HuH-7.5 (cell line): Measurements from ENCODE around the gene ROBO1.
"Not testable (repeated sequence)": the region's sequence is repeated elsewhere in the genome, so short reads cannot be mapped to it uniquely, and the experiment has no call there.

Experiments used
- DNase-seq: peaks from one replicate; pipeline ENCODE4 v3.0.0; 2011; ENCODE audit warnings: low spot score

ROBO1 gene

DNA sequence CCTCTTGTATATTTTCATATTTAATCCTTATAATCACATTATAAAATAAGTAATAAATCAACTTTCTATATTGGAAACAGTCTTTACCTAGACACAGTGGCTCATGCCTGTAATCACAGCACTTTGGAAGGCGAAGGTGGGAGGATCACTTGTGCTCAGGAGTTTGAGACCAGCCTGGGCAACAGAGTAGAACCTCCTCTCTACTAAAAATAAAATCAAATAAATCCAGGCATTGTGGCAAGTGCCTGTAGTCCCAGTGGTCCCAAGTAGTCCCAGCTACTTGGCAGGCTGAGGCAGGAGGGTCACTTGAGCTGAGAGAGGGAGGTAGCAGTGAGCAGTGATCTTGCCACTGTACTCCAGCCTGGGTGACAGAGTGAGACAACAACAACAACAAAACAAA, 975.1 kb downstream of the ROBO1 start:
- no peak for DNase-seq

- DNase-seq: no peak
These were observed 975.6 kb downstream of the ROBO1 start for GRCh38 chr3:78792212-78792611.

DNA sequence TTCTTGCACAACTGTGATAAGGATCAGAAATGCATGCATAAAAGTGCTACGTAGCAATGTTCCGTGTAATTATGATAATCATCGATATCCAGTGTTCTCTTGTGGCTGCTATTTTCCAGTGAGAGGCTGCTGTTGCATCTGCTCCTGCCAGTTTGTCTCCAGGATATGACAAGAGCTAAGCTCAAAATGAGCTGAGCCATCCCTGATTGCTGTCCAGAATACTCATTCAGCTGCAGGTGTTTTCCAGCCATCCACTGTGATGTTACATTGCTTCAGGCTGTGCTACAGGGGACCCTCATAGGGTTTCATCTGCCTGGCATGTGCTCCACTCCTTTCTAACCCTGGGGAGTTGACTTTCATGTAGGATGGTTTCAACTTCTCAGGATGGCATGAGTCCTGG, 976.0 kb downstream of the ROBO1 start:
- no peak for DNase-seq

DNA sequence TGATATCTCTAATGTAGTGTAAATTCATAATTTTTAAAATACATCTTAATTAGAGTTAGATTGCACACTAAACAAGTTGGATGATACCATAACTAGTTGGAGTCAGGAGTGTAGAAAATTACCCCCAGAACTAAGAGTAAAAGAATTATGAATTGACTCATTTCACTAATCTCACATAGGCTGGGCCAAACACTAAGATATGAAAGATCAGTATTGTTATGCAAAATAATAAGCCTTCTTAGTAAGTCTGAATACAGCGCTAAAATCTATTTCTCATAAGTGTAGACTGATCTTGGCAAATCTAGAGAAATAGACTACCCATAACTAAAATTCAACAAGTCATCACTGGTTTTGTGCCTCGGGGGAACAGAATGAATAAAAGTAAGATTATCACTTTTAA, 979.0 kb downstream of the ROBO1 start:
- no peak for DNase-seq

DNA sequence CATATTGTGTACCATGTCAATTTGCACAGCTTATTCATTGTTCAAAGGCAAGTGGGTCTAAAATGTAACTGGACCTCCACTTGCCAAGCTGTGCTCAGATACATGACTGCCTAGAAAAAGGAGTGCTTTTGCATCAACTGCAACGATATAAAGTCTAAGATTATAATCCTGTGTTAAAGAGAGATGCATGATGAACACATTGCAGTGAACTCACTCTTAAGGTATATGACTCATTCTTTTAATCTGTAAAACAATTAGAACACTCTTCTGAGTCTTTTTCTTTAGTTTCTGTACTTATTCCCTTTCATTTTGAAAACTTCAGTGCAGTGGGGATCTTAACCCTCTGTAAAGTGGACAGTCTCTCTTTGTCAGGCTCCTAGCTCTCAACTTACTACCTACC, 982.8 kb downstream of the ROBO1 start:
- no peak for DNase-seq

- DNase-seq: no peak
These were observed 986.4 kb downstream of the ROBO1 start for GRCh38 chr3:78781351-78781750.

- DNase-seq: no peak
These were observed 1001.9 kb downstream of the ROBO1 start for GRCh38 chr3:78765671-78766485.

DNA sequence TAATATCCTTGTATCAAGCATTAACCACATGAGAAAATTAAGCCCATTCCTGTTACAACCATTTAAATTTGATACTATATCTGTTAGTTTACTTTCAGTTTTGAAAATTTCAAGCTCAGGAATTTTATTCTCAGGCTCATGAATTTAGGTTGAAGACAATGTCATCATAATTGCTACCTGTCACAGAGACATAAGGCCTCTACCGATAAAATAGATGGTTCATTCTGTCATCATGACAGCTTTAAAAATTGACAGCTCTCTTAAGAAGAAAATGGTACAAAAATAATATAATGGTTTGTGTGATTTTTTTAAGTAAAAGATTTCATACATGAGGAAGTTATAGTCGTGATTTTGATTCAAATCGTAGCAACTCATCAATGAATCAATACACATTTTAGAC, 1003.2 kb downstream of the ROBO1 start:
- no peak for DNase-seq

DNA sequence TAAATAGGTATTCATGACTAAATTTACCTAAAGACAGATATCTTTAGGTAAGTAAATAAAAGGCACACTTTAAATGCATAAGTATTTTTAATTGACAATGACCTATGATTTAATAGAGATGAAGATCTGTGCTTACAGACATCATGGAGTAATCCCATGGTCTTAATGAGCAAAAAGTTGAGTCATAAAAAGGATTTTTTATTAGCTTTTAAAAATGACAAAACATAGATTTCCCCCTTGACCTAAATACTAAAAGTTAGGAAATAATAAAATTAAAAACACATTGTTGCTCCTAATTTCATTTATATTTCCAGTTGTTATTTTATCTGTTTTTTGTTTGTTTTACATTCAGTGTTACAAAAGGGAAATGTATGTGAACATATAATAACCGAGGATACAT, 1005.7 kb downstream of the ROBO1 start:
- no peak for DNase-seq

- no peak for DNase-seq
These were observed 1006.7 kb downstream of the ROBO1 start for GRCh38 chr3:78761126-78761525.

GRCh38 chr3:78757731-78758130, 1010.1 kb downstream of the ROBO1 start:
- no peak for DNase-seq

DNA sequence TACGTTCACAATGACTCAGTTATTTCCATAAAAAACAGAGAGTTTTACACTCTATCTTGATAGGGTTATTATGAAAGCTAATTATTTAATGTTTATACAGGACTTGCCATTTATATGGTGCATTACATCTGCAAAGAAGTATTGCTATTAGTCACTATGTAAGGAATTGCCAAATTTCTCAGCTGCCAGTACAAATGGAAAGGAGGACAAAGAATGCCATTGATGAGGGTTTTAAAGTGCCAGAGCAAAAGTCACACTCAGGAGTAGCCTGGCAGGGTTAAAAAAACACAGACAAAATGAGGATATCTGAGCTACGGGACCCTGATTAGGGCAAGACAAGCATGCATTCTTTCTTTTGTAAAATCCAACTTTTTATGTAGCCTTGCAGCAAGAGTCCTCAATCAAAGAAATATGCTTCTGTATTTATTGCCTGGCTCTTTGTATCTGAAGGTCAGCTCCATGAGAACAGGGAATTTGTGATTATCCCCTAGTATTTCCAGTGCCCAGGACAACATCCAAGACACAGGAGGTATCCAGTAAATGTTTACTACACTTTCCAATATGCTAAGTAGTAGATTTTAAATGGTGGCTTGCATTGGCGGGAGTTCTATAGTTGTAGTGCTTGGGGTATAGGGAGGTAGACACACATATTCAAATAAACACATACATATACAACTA, 1013.6 kb downstream of the ROBO1 start:
- DNase-seq: no peak

DNA sequence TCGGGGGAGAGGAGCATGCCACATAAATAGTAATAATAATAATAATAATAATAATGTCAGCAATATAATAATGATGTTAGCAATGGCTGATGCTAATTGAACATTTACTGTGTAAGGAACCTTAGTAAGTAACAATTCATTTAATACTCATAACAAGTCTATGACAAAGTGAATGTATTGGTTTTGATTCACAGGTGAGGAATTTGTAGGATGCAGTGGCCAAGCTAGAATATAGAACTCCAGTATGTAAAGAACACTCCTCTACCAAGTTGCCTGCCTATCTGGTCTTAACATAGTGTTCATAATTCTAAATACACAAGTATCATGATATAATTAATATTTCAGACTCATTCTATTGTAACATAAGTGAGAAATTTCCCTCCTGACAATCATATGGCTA, 1016.5 kb downstream of the ROBO1 start:
- no peak for DNase-seq

DNA sequence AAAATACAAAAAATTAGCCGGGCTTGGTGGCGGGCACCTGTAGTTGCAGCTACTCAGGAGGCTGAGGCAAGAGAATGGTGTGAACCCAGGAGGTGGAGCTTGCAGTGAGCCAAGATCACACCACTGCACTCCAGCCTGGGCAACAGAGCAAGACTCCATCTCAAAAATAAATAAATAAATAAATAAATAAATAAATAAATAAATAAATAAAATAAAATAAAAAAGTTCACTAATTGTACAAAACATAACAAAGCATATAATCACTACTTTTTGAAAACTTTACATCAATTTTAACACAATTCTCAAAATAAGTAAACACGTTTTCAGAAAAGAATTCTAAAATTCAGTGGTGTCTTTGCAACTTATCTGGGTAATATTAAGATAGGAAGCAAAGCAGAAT, 1017.5 kb downstream of the ROBO1 start:
- DNase-seq: not testable (repeated sequence)

DNA sequence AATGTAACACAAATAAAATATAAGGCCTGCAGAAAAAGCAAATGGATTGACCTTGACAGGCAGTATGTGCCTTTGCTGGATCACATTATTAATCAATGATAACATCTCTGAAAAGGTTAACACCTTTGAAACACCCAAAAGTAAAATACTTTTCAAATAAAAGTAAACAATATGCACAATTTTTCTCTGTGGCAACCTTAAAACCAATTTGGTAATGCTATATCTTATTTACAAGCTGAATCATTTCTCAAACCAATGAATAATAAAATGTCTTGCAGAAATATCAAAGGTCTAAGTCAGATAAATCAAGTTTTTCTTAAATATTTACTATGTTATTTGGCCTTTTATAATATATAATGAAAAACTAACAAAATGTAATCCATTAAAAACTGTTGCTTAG, 1018.7 kb downstream of the ROBO1 start:
- no peak for DNase-seq

GRCh38 chr3:78745847-78746246, 1022.0 kb downstream of the ROBO1 start:
- DNase-seq: no peak

GRCh38 chr3:78742491-78742890, 1025.3 kb downstream of the ROBO1 start:
- DNase-seq: no peak

- DNase-seq: no peak
These were observed 1025.8 kb downstream of the ROBO1 start for GRCh38 chr3:78742041-78742440.

GRCh38 chr3:78741066-78741645, 1026.6 kb downstream of the ROBO1 start:
- no peak for DNase-seq

- DNase-seq: no peak
These were observed 1029.0 kb downstream of the ROBO1 start for GRCh38 chr3:78738833-78739232.

DNA sequence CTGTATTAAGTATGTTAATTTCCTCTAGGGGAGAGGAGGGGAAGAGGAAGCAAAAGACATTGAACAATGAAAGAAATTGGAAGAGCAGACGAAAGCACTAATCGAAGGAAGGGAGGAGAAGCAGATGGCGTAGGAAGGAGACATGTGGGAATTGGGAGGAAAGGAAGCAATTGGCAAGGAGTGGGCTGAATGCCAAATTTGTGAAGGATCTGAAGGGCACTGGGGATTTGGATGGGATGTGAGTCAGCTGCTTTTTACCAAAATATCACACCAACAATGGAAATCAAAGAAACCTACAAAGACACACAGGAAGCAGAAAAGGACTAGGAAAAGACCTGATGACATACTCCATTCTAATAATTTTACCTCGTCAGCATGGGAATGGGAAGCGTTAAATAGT, 1029.8 kb downstream of the ROBO1 start:
- DNase-seq: no peak

GRCh38 chr3:78736863-78737262, 1030.9 kb downstream of the ROBO1 start:
- DNase-seq: no peak

DNA sequence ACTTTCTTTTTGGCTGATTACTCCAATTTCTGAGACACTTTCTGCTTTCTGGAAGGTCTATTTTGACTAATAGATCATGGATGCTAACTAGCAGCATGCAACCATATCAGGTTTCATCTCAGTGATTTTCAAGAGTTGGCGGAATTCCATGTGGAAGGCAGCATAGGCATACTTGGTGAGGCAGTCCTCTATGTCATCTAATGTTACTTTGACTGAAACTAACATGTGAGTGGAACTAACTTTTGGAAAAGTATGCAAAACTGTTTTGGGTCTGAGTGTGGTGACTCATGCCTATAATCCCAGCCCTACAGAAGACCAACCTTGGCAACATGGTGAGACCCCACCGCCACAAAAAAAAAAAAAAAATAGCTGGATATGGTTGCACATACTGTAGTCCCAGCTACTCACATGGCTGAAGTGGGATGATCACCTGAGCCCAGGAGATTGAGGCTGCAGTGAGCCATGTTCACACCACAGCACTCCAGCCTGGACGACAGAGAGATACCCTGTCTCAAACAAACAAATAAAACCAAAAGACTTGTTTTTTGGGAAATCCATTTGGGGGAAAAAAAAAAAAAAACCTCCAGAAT, 1033.7 kb downstream of the ROBO1 start:
- DNase-seq: no peak
